T-helper 1 cell treated with Interleukin-12 subunit alpha and Interleukin-12 subunit beta and Interleukin-4 antibody, amounts not matched to agents 30 μg/mL and 1 μg/mL, for 36 hours (primary cell): Measurements from ENCODE around the gene MPP2.
A peak's percentile ranks its signal among the peaks of the same experiment; 100 is the strongest.
"Not testable (repeated sequence)": the region's sequence is repeated elsewhere in the genome, so short reads cannot be mapped to it uniquely, and the experiment has no call there.

ENCODE experiments used
- H3K27ac Mint-ChIP-seq: one replicate; pipeline ENCODE4 v1.8.0; 2021; ENCODE audit warnings: mild to moderate bottlenecking, mixed read lengths
- H3K27me3 Mint-ChIP-seq: one replicate; pipeline ENCODE4 v1.8.0; 2021; ENCODE audit warnings: low read depth, mixed read lengths
- H3K36me3 Mint-ChIP-seq: one replicate; pipeline ENCODE4 v1.8.0; 2021; ENCODE audit warnings: low read depth, mixed read lengths
- H3K4me1 Mint-ChIP-seq: one replicate; pipeline ENCODE4 v1.8.0; 2021; ENCODE audit warnings: low read depth, mixed read lengths
- H3K4me3 Mint-ChIP-seq: one replicate; pipeline ENCODE4 v1.8.0; 2021; ENCODE audit warnings: mild to moderate bottlenecking, moderate library complexity, mixed read lengths
- H3K9me3 Mint-ChIP-seq: one replicate; pipeline ENCODE4 v1.8.0; 2021; ENCODE audit warnings: mixed read lengths

MPP2 gene

GRCh38 chr17:43907425-43907981, at the start of gene MPP2:
Gene MPP2 (minus strand): TSS chr17:43907536. CDS start chr17:43904460, 3,076 bp downstream.
- peaks cover 4% of the 10 kb centered on the region for H3K4me1 Mint-ChIP-seq
- H3K4me3 Mint-ChIP-seq: peak within 1 kb of the TSS; percentile 58
- peaks cover 50% of the 10 kb centered on the region for H3K27me3 Mint-ChIP-seq
- H3K27ac Mint-ChIP-seq: no peak within 1 kb of the TSS
- no peaks in the 10 kb centered on the region for H3K36me3 Mint-ChIP-seq
- no peaks in the 10 kb centered on the region for H3K9me3 Mint-ChIP-seq

GRCh38 chr17:43956222-43956621, 48.9 kb upstream of the MPP2 start:
- H3K4me1 Mint-ChIP-seq: peaks cover 2% of the 10 kb centered on the region
- no peaks in the 10 kb centered on the region for H3K36me3 Mint-ChIP-seq
- no peaks in the 10 kb centered on the region for H3K9me3 Mint-ChIP-seq

GRCh38 chr17:43953746-43954145, 46.4 kb upstream of the MPP2 start, which contains the start of gene PYY:
Gene PYY (minus strand): TSS chr17:43953940. CDS start chr17:43953483, 457 bp downstream.
- Mint-ChIP-seq H3K9me3 (no peaks in the 10 kb centered on the region), H3K36me3 (no peaks in the 10 kb centered on the region), H3K4me3 (no peak within 1 kb of the TSS), H3K27ac (peak within 1 kb of the TSS; percentile 45), H3K27me3 (peaks cover 57% of the 10 kb centered on the region), H3K4me1 (peaks cover 2% of the 10 kb centered on the region)

More at GRCh38 chr17:43956222-43956621, 48.9 kb upstream of the MPP2 start:
- Mint-ChIP-seq H3K4me3 (no peak overlapping the region), H3K27me3 (peaks cover 44% of the 10 kb centered on the region), H3K27ac (no peak overlapping the region)

GRCh38 chr17:43952724-43953666, 45.7 kb upstream of the MPP2 start:
- H3K36me3 Mint-ChIP-seq: no peaks in the 10 kb centered on the region
- peaks cover 2% of the 10 kb centered on the region for H3K4me1 Mint-ChIP-seq
- H3K9me3 Mint-ChIP-seq: no peaks in the 10 kb centered on the region
- peak overlapping the region; percentile 45 for H3K27ac Mint-ChIP-seq
- H3K27me3 Mint-ChIP-seq: peaks cover 57% of the 10 kb centered on the region
- no peak overlapping the region for H3K4me3 Mint-ChIP-seq

GRCh38 chr17:43952351-43952723, 45.0 kb upstream of the MPP2 start:
- Mint-ChIP-seq H3K4me3 (no peak overlapping the region), H3K27me3 (peaks cover 61% of the 10 kb centered on the region), H3K4me1 (peaks cover 7% of the 10 kb centered on the region), H3K9me3 (no peaks in the 10 kb centered on the region), H3K27ac (no peak overlapping the region), H3K36me3 (no peaks in the 10 kb centered on the region)

- Mint-ChIP-seq H3K36me3 (no peaks in the 10 kb centered on the region), H3K4me1 (peaks cover 7% of the 10 kb centered on the region), H3K4me3 (no peak overlapping the region), H3K27ac (no peak overlapping the region), H3K9me3 (no peaks in the 10 kb centered on the region), H3K27me3 (peaks cover 61% of the 10 kb centered on the region)
Measured at GRCh38 chr17:43951750-43952149, 44.4 kb upstream of the MPP2 start.

GRCh38 chr17:43950554-43950953, 43.2 kb upstream of the MPP2 start:
- H3K4me3 Mint-ChIP-seq: no peak overlapping the region
- H3K9me3 Mint-ChIP-seq: no peaks in the 10 kb centered on the region
- peaks cover 9% of the 10 kb centered on the region for H3K4me1 Mint-ChIP-seq
- H3K27me3 Mint-ChIP-seq: peaks cover 55% of the 10 kb centered on the region
- no peak overlapping the region for H3K27ac Mint-ChIP-seq
- no peaks in the 10 kb centered on the region for H3K36me3 Mint-ChIP-seq

GRCh38 chr17:43949781-43950180, 42.4 kb upstream of the MPP2 start:
- Mint-ChIP-seq H3K4me3 (no peak overlapping the region), H3K27ac (no peak overlapping the region), H3K36me3 (no peaks in the 10 kb centered on the region), H3K27me3 (peaks cover 50% of the 10 kb centered on the region), H3K9me3 (no peaks in the 10 kb centered on the region), H3K4me1 (peaks cover 9% of the 10 kb centered on the region)

GRCh38 chr17:43946781-43947180, 39.4 kb upstream of the MPP2 start:
- Mint-ChIP-seq H3K27ac (no peak overlapping the region), H3K4me1 (peaks cover 14% of the 10 kb centered on the region), H3K9me3 (no peaks in the 10 kb centered on the region), H3K27me3 (peaks cover 22% of the 10 kb centered on the region), H3K36me3 (no peaks in the 10 kb centered on the region), H3K4me3 (no peak overlapping the region)

GRCh38 chr17:43945074-43945829, 37.9 kb upstream of the MPP2 start:
- no peaks in the 10 kb centered on the region for H3K9me3 Mint-ChIP-seq

GRCh38 chr17:43942051-43942685, 34.8 kb upstream of the MPP2 start, which contains the start of gene PPY:
Gene PPY (minus strand): TSS chr17:43942476. CDS start chr17:43941654, 822 bp downstream.
- peaks cover 11% of the 10 kb centered on the region for H3K4me1 Mint-ChIP-seq
- H3K27me3 Mint-ChIP-seq: peaks cover 13% of the 10 kb centered on the region
- no peaks in the 10 kb centered on the region for H3K36me3 Mint-ChIP-seq
- no peak within 1 kb of the TSS for H3K4me3 Mint-ChIP-seq
- H3K9me3 Mint-ChIP-seq: no peaks in the 10 kb centered on the region
- no peak within 1 kb of the TSS for H3K27ac Mint-ChIP-seq

More at GRCh38 chr17:43945074-43945829, 37.9 kb upstream of the MPP2 start:
- Mint-ChIP-seq H3K27ac (no peak overlapping the region), H3K4me1 (peaks cover 14% of the 10 kb centered on the region), H3K27me3 (peaks cover 8% of the 10 kb centered on the region), H3K36me3 (no peaks in the 10 kb centered on the region), H3K4me3 (no peak overlapping the region)

- Mint-ChIP-seq H3K4me1 (peaks cover 10% of the 10 kb centered on the region), H3K27ac (no peak overlapping the region), H3K27me3 (peaks cover 22% of the 10 kb centered on the region), H3K36me3 (no peaks in the 10 kb centered on the region), H3K9me3 (no peaks in the 10 kb centered on the region), H3K4me3 (no peak overlapping the region)
Measured at GRCh38 chr17:43940630-43941029, 33.3 kb upstream of the MPP2 start.

- H3K36me3 Mint-ChIP-seq: no peaks in the 10 kb centered on the region
- H3K4me1 Mint-ChIP-seq: peaks cover 10% of the 10 kb centered on the region
- H3K27me3 Mint-ChIP-seq: peaks cover 22% of the 10 kb centered on the region
- no peak overlapping the region for H3K4me3 Mint-ChIP-seq
- H3K9me3 Mint-ChIP-seq: no peaks in the 10 kb centered on the region
- no peak overlapping the region for H3K27ac Mint-ChIP-seq
Measured at GRCh38 chr17:43939886-43940285, 32.5 kb upstream of the MPP2 start.

- H3K36me3 Mint-ChIP-seq, H3K4me3 Mint-ChIP-seq, H3K4me1 Mint-ChIP-seq, H3K9me3 Mint-ChIP-seq, H3K27ac Mint-ChIP-seq: not testable (repeated sequence)
- peaks cover 22% of the 10 kb centered on the region for H3K27me3 Mint-ChIP-seq
Measured at GRCh38 chr17:43939452-43939851, 32.1 kb upstream of the MPP2 start.
